Measurements from ENCODE around the gene NARF. TPM values are rescaled to one million over a fixed set of nuclear protein-coding genes. Genes with fewer than 3 reads are reported as not detected.
A peak's percentile ranks its signal among the peaks of the same experiment; 100 is the strongest.

Gene NARF
- total RNA-seq, 1 donor from 2014 or later, result 54.9 TPM

- no peak for DNase-seq
- H3K27me3 ChIP-seq (ENCODE audit: low read depth), result no peaks in the 10 kb centered on the region
- no peak overlapping the region for H3K27ac ChIP-seq
- intact Hi-C loops (cut with DNase I), result no loop called here
- no peak for ATAC-seq
- peaks cover 26% of the 10 kb centered on the region for H3K4me1 ChIP-seq
- H3K4me3 ChIP-seq, result no peak overlapping the region
- H3K36me3 ChIP-seq, result no peaks in the 10 kb centered on the region
- no peaks in the 10 kb centered on the region for H3K9me3 ChIP-seq
- no peak for TF ChIP-seq CTCF (IDR thresholded peaks at IDR 0.05)
Observed at GRCh38 chr17:82416771-82417170, 41.8 kb upstream of the NARF start.

GRCh38 chr17:82418001-82418986, 40.2 kb upstream of the NARF start, which contains the start of the genes HEXD and OGFOD3:
Gene HEXD (plus strand): TSS chr17:82418347. CDS start chr17:82419800, 1,453 bp downstream.
Gene OGFOD3 (minus strand): TSS chr17:82418586. CDS start chr17:82418485, 101 bp downstream.
- H3K27ac ChIP-seq, result peak within 1 kb of the TSS; percentile 89
- ATAC-seq, result peak; percentile 97
- H3K9me3 ChIP-seq, result no peaks in the 10 kb centered on the region
- intact Hi-C loops (cut with DNase I), result no loop called here
- H3K4me1 ChIP-seq, result peaks cover 26% of the 10 kb centered on the region
- peak within 1 kb of the TSS; percentile 98 for H3K4me3 ChIP-seq
- no peak for TF ChIP-seq CTCF (IDR thresholded peaks at IDR 0.05)
- H3K27me3 ChIP-seq (ENCODE audit: low read depth), result no peaks in the 10 kb centered on the region
- DNase-seq, result peak; percentile 89
- H3K36me3 ChIP-seq, result no peaks in the 10 kb centered on the region

GRCh38 chr17:82419540-82419939, 39.0 kb upstream of the NARF start:
- intact Hi-C loops (cut with DNase I), result no loop called here
- Histone ChIP-seq H3K27me3 (ENCODE audit: low read depth) (no peaks in the 10 kb centered on the region), H3K4me3 (peak overlapping the region; percentile 98), H3K9me3 (no peaks in the 10 kb centered on the region), H3K27ac (peak overlapping the region; percentile 2), H3K36me3 (no peaks in the 10 kb centered on the region), H3K4me1 (peaks cover 23% of the 10 kb centered on the region)
- TF ChIP-seq CTCF (IDR thresholded peaks at IDR 0.05), result no peak
- no peak for ATAC-seq
- no peak for DNase-seq

- Histone ChIP-seq H3K4me1 (peaks cover 7% of the 10 kb centered on the region), H3K36me3 (peaks cover under 1% of the 10 kb centered on the region), H3K9me3 (no peaks in the 10 kb centered on the region), H3K27ac (no peak overlapping the region), H3K4me3 (no peak overlapping the region), H3K27me3 (ENCODE audit: low read depth) (no peaks in the 10 kb centered on the region)
- TF ChIP-seq CTCF (IDR thresholded peaks at IDR 0.05), result peak; percentile 69
- DNase-seq, result no peak
- intact Hi-C loops (cut with DNase I), result no loop called here
- ATAC-seq, result peak; percentile 58 to 73
Observed at GRCh38 chr17:82424001-82424862, 34.3 kb upstream of the NARF start.

DNA sequence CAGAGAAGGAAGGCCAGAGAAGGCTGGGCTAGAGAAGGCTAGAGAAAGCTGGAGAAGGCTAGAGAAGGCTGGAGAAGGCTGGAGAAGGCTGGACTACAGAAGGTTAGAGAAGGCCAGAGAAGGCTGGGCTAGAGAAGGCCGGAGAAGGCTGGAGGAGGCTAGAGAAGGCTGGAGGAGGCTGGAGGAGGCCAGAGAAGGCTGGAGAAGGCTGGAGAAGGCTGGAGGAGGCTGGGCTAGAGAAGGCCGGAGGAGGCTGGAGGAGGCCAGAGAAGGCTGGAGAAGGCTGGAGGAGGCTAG, 33.7 kb upstream of the NARF start:
- Histone ChIP-seq H3K9me3 (no peaks in the 10 kb centered on the region), H3K27ac (no peak overlapping the region), H3K4me3 (no peak overlapping the region), H3K27me3 (ENCODE audit: low read depth) (no peaks in the 10 kb centered on the region), H3K4me1 (peaks cover 3% of the 10 kb centered on the region), H3K36me3 (peaks cover 6% of the 10 kb centered on the region)
- no peak for TF ChIP-seq CTCF (IDR thresholded peaks at IDR 0.05)
- ATAC-seq (no peak), DNase-seq (no peak)
- intact Hi-C loops (cut with DNase I), result no loop called here
